CD4-positive, alpha-beta T cell treated with Interferon alpha-2 for 1 hour (primary cell): ENCODE results near the gene TRIM62.
"Not testable (repeated sequence)": the region's sequence is repeated elsewhere in the genome, so short reads cannot be mapped to it uniquely, and the experiment has no call there.

Experiments used
- DNase-seq, 2 donors: peaks; one replicate each; pipeline ENCODE4 v3.0.0-alpha.2; 2020 to 2022

The TRIM62 gene

GRCh38 chr1:33158366-33158765 lies 23.5 kb downstream of the TRIM62 start:
- DNase-seq = no peak

- no peak for DNase-seq
These were observed 24.7 kb downstream of the TRIM62 start for GRCh38 chr1:33157131-33157530.

- no peak for DNase-seq
These were observed 25.8 kb downstream of the TRIM62 start for GRCh38 chr1:33155877-33156538.

GRCh38 chr1:33153650-33154049 lies 28.2 kb downstream of the TRIM62 start:
- DNase-seq = no peak

- DNase-seq = no peak
These were observed 29.0 kb downstream of the TRIM62 start for GRCh38 chr1:33152685-33153432.

- DNase-seq = no peak
These were observed 30.7 kb downstream of the TRIM62 start for GRCh38 chr1:33151116-33151515.

- DNase-seq = no peak
These were observed 31.3 kb downstream of the TRIM62 start for GRCh38 chr1:33150522-33150921.

- DNase-seq = no peak
These were observed 32.2 kb downstream of the TRIM62 start for GRCh38 chr1:33149453-33150190.

GRCh38 chr1:33148615-33149014 lies 33.2 kb downstream of the TRIM62 start:
- DNase-seq = no peak

GRCh38 chr1:33147997-33148314 lies 33.9 kb downstream of the TRIM62 start:
- DNase-seq = peak in 1 of 2 donors; percentile 29

- DNase-seq = no peak
These were observed 34.4 kb downstream of the TRIM62 start for GRCh38 chr1:33147275-33147996.

- no peak for DNase-seq
These were observed 35.8 kb downstream of the TRIM62 start for GRCh38 chr1:33146003-33146402.

GRCh38 chr1:33143698-33144097 lies 38.1 kb downstream of the TRIM62 start:
- DNase-seq = no peak

GRCh38 chr1:33143176-33143575 lies 38.7 kb downstream of the TRIM62 start:
- DNase-seq = no peak

GRCh38 chr1:33142483-33143064 lies 39.3 kb downstream of the TRIM62 start:
- no peak for DNase-seq

- DNase-seq = no peak
These were observed 40.1 kb downstream of the TRIM62 start for GRCh38 chr1:33141781-33142180.

- no peak for DNase-seq
These were observed 40.6 kb downstream of the TRIM62 start for GRCh38 chr1:33141216-33141615.

GRCh38 chr1:33140153-33141149 lies 41.4 kb downstream of the TRIM62 start:
- DNase-seq = no peak

- peak; percentile 11 to 37 for DNase-seq
These were observed 44.0 kb downstream of the TRIM62 start for GRCh38 chr1:33137800-33138199.

GRCh38 chr1:33136041-33136440 lies 45.8 kb downstream of the TRIM62 start:
- not testable (repeated sequence) for DNase-seq

- no peak for DNase-seq
These were observed 48.3 kb downstream of the TRIM62 start for GRCh38 chr1:33133478-33134105.
